Measurements from ENCODE around the gene RCAN2.

- TF ChIP-seq EP300 (IDR thresholded peaks at IDR 0.05): no peak
- TF ChIP-seq CTCF (IDR thresholded peaks at IDR 0.05): no peak
Observed at GRCh38 chr6:46484081-46484820, 7.0 kb downstream of the RCAN2 start.

Data from ovary (tissue), 3 donors.